KMS-11 (cell line): ENCODE data around the gene CCDC91.

Experiments
- H2AFZ ChIP-seq: fragments of 200-600 bp; sonication (generic); 2 replicates; pipeline ENCODE4 v1.6.1; 2016; ENCODE audit warnings: antibody characterized with exemption, mixed run types, low read depth
- H3K27ac ChIP-seq: fragments of 200-600 bp; sonication (generic); 2 replicates; pipeline ENCODE4 v1.6.1; 2016; ENCODE audit warnings: mild to moderate bottlenecking, mixed run types
- H3K27me3 ChIP-seq: fragments of 200-600 bp; sonication (generic); 2 replicates; pipeline ENCODE4 v1.6.1; 2017; ENCODE audit warnings: mild to moderate bottlenecking, low read depth, mixed run types, moderate library complexity; ENCODE audit not compliant: insufficient read depth
- H3K36me3 ChIP-seq: fragments of 200-600 bp; sonication (generic); 2 replicates; pipeline ENCODE4 v1.6.1; 2017; ENCODE audit warnings: mild to moderate bottlenecking, mixed run types; ENCODE audit not compliant: insufficient read depth
- H3K4me1 ChIP-seq: fragments of 200-600 bp; sonication (generic); 2 replicates; pipeline ENCODE4 v1.6.1; 2016; ENCODE audit warnings: mild to moderate bottlenecking, low read depth, mixed run types; ENCODE audit not compliant: poor library complexity, severe bottlenecking
- H3K4me2 ChIP-seq: fragments of 200-600 bp; sonication (generic); 2 replicates; pipeline ENCODE4 v1.7.0; 2016; ENCODE audit warnings: mild to moderate bottlenecking, mixed run types
- H3K4me3 ChIP-seq: fragments of 200-600 bp; sonication (generic); IDR thresholded peaks from 2 replicates; pipeline ENCODE4 v1.6.1; 2017; ENCODE audit warnings: low read depth, low read length, mixed read lengths; ENCODE audit not compliant: insufficient read depth
- H3K79me2 ChIP-seq: fragments of 200-600 bp; sonication (generic); 2 replicates; pipeline ENCODE4 v1.6.1; 2016; ENCODE audit warnings: low read depth, mixed run types; ENCODE audit not compliant: insufficient read depth
- H3K9ac ChIP-seq: fragments of 200-600 bp; sonication (generic); 2 replicates; pipeline ENCODE4 v1.6.1; 2016; ENCODE audit warnings: mild to moderate bottlenecking, mixed run types
- H4K20me1 ChIP-seq: fragments of 200-600 bp; sonication (generic); 2 replicates; pipeline ENCODE4 v1.6.1; 2016; ENCODE audit warnings: mild to moderate bottlenecking, mixed run types; ENCODE audit not compliant: insufficient read depth
- TF ChIP-seq, protein P1 (sequence below): fragments of 200-600 bp; sonication (generic); conservative IDR thresholded peaks from 2 replicates; pipeline ENCODE4 v1.6.1; 2017; ENCODE audit warnings: low read depth, mild to moderate bottlenecking, antibody characterized with exemption, low read length, moderate library complexity, mixed read lengths

CCDC91 gene

DNA sequence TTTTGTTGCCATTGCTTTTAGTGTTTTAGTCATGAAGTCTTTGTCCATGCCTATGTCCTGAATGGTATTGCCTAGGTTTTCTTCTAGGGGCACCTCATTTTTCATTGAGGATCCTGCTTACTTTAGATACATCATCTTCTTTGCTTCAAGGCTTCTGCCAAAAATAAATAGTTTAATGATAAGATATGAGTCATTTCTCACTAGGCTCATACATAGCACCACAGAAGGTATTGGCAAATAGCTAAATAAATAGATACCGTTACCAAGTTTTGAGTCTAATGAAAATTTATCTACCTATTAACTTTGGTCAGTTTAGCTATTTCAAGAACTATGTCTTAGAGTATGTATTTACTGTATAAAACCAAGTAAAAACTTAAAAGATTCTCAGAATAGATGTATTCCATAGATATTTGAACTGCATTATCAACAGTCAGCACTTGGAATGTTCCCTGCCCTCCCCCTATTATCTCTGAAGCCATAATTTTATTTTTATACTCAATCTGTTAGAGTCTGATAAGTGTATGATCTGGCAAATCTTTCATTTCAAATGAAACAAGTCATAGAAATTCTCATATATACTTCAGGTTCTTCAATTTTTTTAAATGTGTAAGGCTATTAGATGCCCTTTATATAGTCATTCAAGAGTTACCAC is 310.2 kb downstream of the CCDC91 start:
- H3K4me2 ChIP-seq: no peak overlapping the region
- H3K36me3 ChIP-seq: no peaks in the 10 kb centered on the region
- TF ChIP-seq, protein P1, sequence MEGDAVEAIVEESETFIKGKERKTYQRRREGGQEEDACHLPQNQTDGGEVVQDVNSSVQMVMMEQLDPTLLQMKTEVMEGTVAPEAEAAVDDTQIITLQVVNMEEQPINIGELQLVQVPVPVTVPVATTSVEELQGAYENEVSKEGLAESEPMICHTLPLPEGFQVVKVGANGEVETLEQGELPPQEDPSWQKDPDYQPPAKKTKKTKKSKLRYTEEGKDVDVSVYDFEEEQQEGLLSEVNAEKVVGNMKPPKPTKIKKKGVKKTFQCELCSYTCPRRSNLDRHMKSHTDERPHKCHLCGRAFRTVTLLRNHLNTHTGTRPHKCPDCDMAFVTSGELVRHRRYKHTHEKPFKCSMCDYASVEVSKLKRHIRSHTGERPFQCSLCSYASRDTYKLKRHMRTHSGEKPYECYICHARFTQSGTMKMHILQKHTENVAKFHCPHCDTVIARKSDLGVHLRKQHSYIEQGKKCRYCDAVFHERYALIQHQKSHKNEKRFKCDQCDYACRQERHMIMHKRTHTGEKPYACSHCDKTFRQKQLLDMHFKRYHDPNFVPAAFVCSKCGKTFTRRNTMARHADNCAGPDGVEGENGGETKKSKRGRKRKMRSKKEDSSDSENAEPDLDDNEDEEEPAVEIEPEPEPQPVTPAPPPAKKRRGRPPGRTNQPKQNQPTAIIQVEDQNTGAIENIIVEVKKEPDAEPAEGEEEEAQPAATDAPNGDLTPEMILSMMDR: no peak
- H3K4me1 ChIP-seq: no peaks in the 10 kb centered on the region
- H4K20me1 ChIP-seq: no peaks in the 10 kb centered on the region
- H3K27ac ChIP-seq: no peak overlapping the region
- H3K79me2 ChIP-seq: no peaks in the 10 kb centered on the region
- H3K9ac ChIP-seq: no peak overlapping the region
- no peak overlapping the region for H2AFZ ChIP-seq
- no peak overlapping the region for H3K4me3 ChIP-seq
- no peaks in the 10 kb centered on the region for H3K27me3 ChIP-seq

DNA sequence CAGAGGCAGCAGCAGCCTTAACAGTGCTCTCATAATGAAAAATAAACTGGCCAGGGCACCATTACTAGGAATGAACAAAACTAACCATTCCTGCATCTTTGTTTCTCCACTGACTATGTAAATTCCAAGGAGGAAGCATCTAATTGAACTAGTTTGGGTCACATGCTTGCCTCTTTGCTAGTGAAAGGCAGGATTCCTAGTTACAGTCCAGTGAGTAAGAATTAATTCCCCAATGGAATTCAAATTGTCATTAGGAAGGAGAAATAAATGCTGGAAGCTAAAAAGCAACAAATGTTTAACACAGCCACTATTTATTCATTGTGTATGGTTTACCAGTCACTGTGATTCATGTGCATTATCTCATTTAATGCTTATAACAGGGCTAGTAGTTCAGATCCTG is 316.0 kb downstream of the CCDC91 start:
- Histone ChIP-seq H3K36me3 (no peaks in the 10 kb centered on the region), H3K4me2 (no peak overlapping the region), H3K27me3 (no peaks in the 10 kb centered on the region), H2AFZ (no peak overlapping the region), H3K27ac (no peak overlapping the region), H3K79me2 (no peaks in the 10 kb centered on the region), H3K4me3 (no peak overlapping the region), H4K20me1 (no peaks in the 10 kb centered on the region), H3K4me1 (no peaks in the 10 kb centered on the region), H3K9ac (no peak overlapping the region)
- TF ChIP-seq, protein P1: no peak

DNA sequence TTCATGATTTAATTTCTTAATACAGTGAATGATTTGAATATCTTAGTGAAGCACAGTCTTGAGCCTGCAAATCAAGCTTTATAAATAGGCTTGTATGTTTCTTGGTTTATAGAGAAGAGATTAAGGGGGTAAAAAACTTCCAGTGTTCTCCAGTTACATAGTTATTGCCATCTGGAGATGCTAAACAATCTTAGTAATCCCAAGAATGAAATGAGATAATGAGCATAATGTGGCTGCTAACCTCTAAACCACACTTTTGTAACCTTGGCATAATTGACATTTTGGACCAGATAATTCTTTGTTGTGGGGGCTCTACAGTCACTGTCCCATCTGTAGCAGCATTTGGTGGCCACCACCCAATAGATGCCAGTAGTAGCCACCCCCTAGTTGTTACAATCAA is 316.8 kb downstream of the CCDC91 start:
- Histone ChIP-seq H3K9ac (no peak overlapping the region), H3K79me2 (no peaks in the 10 kb centered on the region), H3K27me3 (no peaks in the 10 kb centered on the region), H3K4me2 (no peak overlapping the region), H2AFZ (no peak overlapping the region), H3K4me1 (no peaks in the 10 kb centered on the region), H3K36me3 (no peaks in the 10 kb centered on the region), H4K20me1 (no peaks in the 10 kb centered on the region), H3K4me3 (no peak overlapping the region), H3K27ac (no peak overlapping the region)
- TF ChIP-seq, protein P1: no peak

DNA sequence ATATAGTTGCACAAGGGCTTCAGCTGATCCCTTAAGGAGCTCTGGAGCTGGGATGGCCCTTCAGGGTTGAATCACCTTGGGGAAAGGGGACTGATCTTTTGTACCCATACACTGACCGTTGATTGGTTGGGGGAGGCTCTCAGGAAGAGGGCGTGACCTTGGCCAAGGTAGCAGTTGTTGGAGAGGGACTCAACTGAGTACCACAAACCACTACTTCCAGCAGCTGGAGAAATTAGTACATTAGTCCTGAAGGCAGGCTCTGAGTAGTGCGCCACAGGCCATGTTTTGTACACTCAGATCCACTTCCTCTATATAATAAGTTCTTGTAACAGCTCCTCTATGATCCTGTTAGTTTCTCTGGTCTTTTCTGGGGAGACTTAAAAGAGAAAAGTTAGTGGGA is 317.6 kb downstream of the CCDC91 start:
- Histone ChIP-seq H3K4me3 (no peak overlapping the region), H3K27me3 (no peaks in the 10 kb centered on the region), H3K79me2 (no peaks in the 10 kb centered on the region), H3K27ac (no peak overlapping the region), H3K9ac (no peak overlapping the region), H4K20me1 (no peaks in the 10 kb centered on the region), H3K4me2 (no peak overlapping the region), H2AFZ (no peak overlapping the region), H3K4me1 (no peaks in the 10 kb centered on the region), H3K36me3 (no peaks in the 10 kb centered on the region)
- TF ChIP-seq, protein P1: no peak
